K562 (cell line): Measurements from ENCODE around the gene ANKRD24. TPM values are rescaled to one million over a fixed set of nuclear protein-coding genes. Genes with fewer than 3 reads are reported as not detected.
A peak's percentile ranks its signal among the peaks of the same experiment; 100 is the strongest.

Source experiments
- BRD9 ChIP-seq: fragments of 450-650 bp; IDR thresholded peaks from 2 replicates; pipeline ENCODE4 v1.6.1; 2018; ENCODE audit warnings: low read depth; ENCODE audit not compliant: partially characterized antibody
- COPS2 ChIP-seq: fragments of 450-650 bp; conservative IDR thresholded peaks from 2 replicates; pipeline ENCODE4 v1.6.1; 2016; ENCODE audit warnings: mild to moderate bottlenecking, moderate library complexity
- GATA2 ChIP-seq: sonication (generic); formaldehyde crosslinking; IDR thresholded peaks from 2 replicates; pipeline ENCODE4 v1.4.0; 2020; ENCODE audit warnings: mild to moderate bottlenecking, missing genetic modification reagents
- GMEB1 ChIP-seq: fragments of 250-450 bp; sonication (Bioruptor Pico); IDR thresholded peaks from 2 replicates; pipeline ENCODE4 v1.4.0; 2020; ENCODE audit warnings: mild to moderate bottlenecking
- MGA ChIP-seq: fragments of 450-650 bp; IDR thresholded peaks from 2 replicates; pipeline ENCODE4 v1.6.1; 2016; ENCODE audit warnings: mild to moderate bottlenecking, moderate library complexity
- NCOA2 ChIP-seq, 2 experiments: fragments of 450-650 bp; IDR thresholded peaks; 2 replicates each; pipeline ENCODE4 v1.6.1; 2018; ENCODE audit warnings: mild to moderate bottlenecking in 2 of 2, moderate library complexity in 1 of 2; ENCODE audit not compliant: partially characterized antibody in 2 of 2
- PML ChIP-seq: IDR thresholded peaks from 2 replicates; pipeline ENCODE4 v1.6.1; 2012; ENCODE audit warnings: low read length, inconsistent platforms
- RBM34 ChIP-seq: fragments of 200-400 bp; formaldehyde crosslinking; IDR thresholded peaks from 2 replicates; pipeline ENCODE4 v1.6.1; 2018; ENCODE audit warnings: low read length, borderline replicate concordance; ENCODE audit not compliant: insufficient read depth
- ZNF197 ChIP-seq: fragments of 200-800 bp; sonication (Bioruptor generic); IDR thresholded peaks from 2 replicates; pipeline ENCODE4 v1.6.1; 2016; ENCODE audit warnings: low read depth, missing genetic modification characterization, missing compliant biosample characterization
- ZNF740 ChIP-seq, 3 experiments: fragments of 200-800 bp in 1 of 3; sonication (Bioruptor generic) in 1 of 3; sonication (generic) in 1 of 3; formaldehyde crosslinking in 1 of 3; IDR thresholded peaks; 2 replicates each; pipeline versions ENCODE4 v1.6.1 to v1.8.0; 2016 to 2022; ENCODE audit warnings: mild to moderate bottlenecking in 2 of 3, missing compliant biosample characterization in 2 of 3, missing genetic modification characterization in 2 of 3, missing genetic modification reagents in 1 of 3
- polyA plus RNA-seq, 8 experiments: library from polyadenylated mRNA; depleted of rRNA in 4 of 8; stranded (reverse) in 5 of 8; unstranded in 3 of 8; fragments of >200 nt; fragmentation: Nextera tagmentation in 2 of 8; fragmentation: Illumina TruSeq in 1 of 8; extraction: Ambion mirVana in 2 of 8; extraction: Trizol in 1 of 8; gene quantifications; 2 replicates each; pipeline versions ENCODE4 v1.2.1 to v1.2.3, GENCODE V29; 2011 to 2014; ENCODE audit warnings: inconsistent platforms in 1 of 8, missing spikeins in 1 of 8
- total RNA-seq, 7 experiments: library from RNA; depleted of rRNA in 6 of 7; stranded (reverse); fragments of >200 nt in 6 of 7; fragmentation: Illumina TruSeq in 2 of 7; extraction: Trizol in 2 of 7; gene quantifications; 2 replicates each; pipeline versions ENCODE4 v1.2.1 to v1.2.3, GENCODE V29; 2011 to 2021; ENCODE audit warnings: low replicate concordance in 1 of 7

Gene ANKRD24
- total and polyA plus RNA-seq, 9 of the 15 experiments (the other 6 are each of a cell fraction or from before 2014, with no cell fraction given): 0.07 to 0.12 (median 0.09) TPM; not detected in 5

- TF ChIP-seq MGA (no peak), GMEB1 (CRISPR knock-in tag) (no peak; the same call in 1 of the 2 replicates), BRD9 (no peak), ZNF197 (CRISPR knock-in tag) (no peak), GATA2 (CRISPR knock-in tag) (no peak), RBM34 (no peak), PML (peak; percentile 45; the same call in 1 of the 2 replicates), NCOA2 (IDR thresholded peaks at IDR 0.05; ENCODE audit: partially characterized antibody in 2 of 2) (no peak), ZNF740 (CRISPR knock-in tag; IDR thresholded peaks at IDR 0.05) (no peak), ZNF740 (tag; IDR thresholded peaks at IDR 0.05) (no peak), COPS2 (no peak)
These were observed at the start of gene ANKRD24, which contains the start of gene SIRT6 (continued) for GRCh38 chr19:4182084-4182810.
